Measurements from ENCODE around the gene ALDH1L2. TPM values are rescaled to one million over a fixed set of nuclear protein-coding genes. Genes with fewer than 3 reads are reported as not detected.

Gene ALDH1L2
- total and polyA plus RNA-seq, 9 of the 15 experiments (the other 6 are each of a cell fraction or from before 2014, with no cell fraction given): 1.1 to 9.9 (median 3.8) TPM

DNA sequence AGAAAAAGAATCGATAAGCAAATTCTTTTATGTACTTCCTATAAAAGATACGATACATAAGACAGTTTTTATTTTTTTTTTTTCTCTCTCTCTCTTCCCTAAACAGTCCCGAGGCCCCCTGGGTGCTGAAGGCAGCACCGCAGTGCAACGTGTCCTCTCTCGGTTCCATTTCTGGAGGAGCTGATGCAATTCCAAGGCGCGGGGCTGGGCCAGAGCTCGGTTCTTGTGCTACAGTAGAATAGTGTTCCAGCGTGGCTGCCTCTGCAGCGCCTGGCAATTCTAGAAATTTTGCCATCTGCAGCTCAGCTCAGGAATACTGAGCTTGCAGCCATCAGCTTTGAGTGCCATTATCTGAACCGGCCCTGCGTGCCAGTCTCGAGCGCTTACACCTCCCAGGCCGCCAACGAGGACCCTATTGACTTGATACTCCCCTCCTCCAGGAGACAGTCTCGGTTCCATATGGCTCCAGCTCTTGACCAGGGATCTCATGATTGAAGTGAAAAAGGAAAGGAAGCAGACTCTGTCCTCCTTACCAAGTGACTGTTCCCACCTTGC, 630 bp downstream of the ALDH1L2 start (continued):
- TF ChIP-seq, protein P1, sequence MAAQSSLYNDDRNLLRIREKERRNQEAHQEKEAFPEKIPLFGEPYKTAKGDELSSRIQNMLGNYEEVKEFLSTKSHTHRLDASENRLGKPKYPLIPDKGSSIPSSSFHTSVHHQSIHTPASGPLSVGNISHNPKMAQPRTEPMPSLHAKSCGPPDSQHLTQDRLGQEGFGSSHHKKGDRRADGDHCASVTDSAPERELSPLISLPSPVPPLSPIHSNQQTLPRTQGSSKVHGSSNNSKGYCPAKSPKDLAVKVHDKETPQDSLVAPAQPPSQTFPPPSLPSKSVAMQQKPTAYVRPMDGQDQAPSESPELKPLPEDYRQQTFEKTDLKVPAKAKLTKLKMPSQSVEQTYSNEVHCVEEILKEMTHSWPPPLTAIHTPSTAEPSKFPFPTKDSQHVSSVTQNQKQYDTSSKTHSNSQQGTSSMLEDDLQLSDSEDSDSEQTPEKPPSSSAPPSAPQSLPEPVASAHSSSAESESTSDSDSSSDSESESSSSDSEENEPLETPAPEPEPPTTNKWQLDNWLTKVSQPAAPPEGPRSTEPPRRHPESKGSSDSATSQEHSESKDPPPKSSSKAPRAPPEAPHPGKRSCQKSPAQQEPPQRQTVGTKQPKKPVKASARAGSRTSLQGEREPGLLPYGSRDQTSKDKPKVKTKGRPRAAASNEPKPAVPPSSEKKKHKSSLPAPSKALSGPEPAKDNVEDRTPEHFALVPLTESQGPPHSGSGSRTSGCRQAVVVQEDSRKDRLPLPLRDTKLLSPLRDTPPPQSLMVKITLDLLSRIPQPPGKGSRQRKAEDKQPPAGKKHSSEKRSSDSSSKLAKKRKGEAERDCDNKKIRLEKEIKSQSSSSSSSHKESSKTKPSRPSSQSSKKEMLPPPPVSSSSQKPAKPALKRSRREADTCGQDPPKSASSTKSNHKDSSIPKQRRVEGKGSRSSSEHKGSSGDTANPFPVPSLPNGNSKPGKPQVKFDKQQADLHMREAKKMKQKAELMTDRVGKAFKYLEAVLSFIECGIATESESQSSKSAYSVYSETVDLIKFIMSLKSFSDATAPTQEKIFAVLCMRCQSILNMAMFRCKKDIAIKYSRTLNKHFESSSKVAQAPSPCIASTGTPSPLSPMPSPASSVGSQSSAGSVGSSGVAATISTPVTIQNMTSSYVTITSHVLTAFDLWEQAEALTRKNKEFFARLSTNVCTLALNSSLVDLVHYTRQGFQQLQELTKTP (IDR thresholded peaks at IDR 0.05; ENCODE audit: low read depth in 1 of 2, partially characterized antibody in 2 of 2): peak in 1 of 2 experiments; percentile 18
- TF ChIP-seq, protein P2, sequence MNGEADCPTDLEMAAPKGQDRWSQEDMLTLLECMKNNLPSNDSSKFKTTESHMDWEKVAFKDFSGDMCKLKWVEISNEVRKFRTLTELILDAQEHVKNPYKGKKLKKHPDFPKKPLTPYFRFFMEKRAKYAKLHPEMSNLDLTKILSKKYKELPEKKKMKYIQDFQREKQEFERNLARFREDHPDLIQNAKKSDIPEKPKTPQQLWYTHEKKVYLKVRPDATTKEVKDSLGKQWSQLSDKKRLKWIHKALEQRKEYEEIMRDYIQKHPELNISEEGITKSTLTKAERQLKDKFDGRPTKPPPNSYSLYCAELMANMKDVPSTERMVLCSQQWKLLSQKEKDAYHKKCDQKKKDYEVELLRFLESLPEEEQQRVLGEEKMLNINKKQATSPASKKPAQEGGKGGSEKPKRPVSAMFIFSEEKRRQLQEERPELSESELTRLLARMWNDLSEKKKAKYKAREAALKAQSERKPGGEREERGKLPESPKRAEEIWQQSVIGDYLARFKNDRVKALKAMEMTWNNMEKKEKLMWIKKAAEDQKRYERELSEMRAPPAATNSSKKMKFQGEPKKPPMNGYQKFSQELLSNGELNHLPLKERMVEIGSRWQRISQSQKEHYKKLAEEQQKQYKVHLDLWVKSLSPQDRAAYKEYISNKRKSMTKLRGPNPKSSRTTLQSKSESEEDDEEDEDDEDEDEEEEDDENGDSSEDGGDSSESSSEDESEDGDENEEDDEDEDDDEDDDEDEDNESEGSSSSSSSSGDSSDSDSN (IDR thresholded peaks at IDR 0.05; ENCODE audit: borderline replicate concordance in 1 of 2, low read depth in 2 of 2, low read length in 2 of 2): 0 out of 4 replicates have a peak, but pooled peaks of 1 of the 2 experiments have one; percentile 29
- TF ChIP-seq ZSCAN32 (CRISPR knock-in tag; IDR thresholded peaks at IDR 0.05): peak; percentile 67; the same call in 1 of the 2 replicates
- TF ChIP-seq, protein P3, sequence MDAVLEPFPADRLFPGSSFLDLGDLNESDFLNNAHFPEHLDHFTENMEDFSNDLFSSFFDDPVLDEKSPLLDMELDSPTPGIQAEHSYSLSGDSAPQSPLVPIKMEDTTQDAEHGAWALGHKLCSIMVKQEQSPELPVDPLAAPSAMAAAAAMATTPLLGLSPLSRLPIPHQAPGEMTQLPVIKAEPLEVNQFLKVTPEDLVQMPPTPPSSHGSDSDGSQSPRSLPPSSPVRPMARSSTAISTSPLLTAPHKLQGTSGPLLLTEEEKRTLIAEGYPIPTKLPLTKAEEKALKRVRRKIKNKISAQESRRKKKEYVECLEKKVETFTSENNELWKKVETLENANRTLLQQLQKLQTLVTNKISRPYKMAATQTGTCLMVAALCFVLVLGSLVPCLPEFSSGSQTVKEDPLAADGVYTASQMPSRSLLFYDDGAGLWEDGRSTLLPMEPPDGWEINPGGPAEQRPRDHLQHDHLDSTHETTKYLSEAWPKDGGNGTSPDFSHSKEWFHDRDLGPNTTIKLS (IDR thresholded peaks at IDR 0.05; ENCODE audit: borderline replicate concordance, low read depth): peak; percentile 85
- 0 out of 2 replicates have a peak, but pooled peaks have one; percentile 31 for TF ChIP-seq TAF7 (tag; IDR thresholded peaks at IDR 0.05)
- peak; percentile 96 for TF ChIP-seq MYC (IDR thresholded peaks at IDR 0.05; ENCODE audit: low read depth, low read length)
- TF ChIP-seq MYC (CRISPR knock-in tag; IDR thresholded peaks at IDR 0.05; ENCODE audit: borderline replicate concordance, low read depth): no peak
- TF ChIP-seq TBL1XR1 (IDR thresholded peaks at IDR 0.05; ENCODE audit: low read length in 2 of 2): no peak
- peak; percentile 92 for TF ChIP-seq EP400 (IDR thresholded peaks at IDR 0.05)
- peak; percentile 53; the same call in 1 of the 2 replicates for TF ChIP-seq JUND (IDR thresholded peaks at IDR 0.05; ENCODE audit: borderline replicate concordance, low read depth, low read length)
- no peak for TF ChIP-seq JUND (tag; IDR thresholded peaks at IDR 0.05; ENCODE audit: borderline replicate concordance, low read depth, low read length)
- TF ChIP-seq, protein P4, sequence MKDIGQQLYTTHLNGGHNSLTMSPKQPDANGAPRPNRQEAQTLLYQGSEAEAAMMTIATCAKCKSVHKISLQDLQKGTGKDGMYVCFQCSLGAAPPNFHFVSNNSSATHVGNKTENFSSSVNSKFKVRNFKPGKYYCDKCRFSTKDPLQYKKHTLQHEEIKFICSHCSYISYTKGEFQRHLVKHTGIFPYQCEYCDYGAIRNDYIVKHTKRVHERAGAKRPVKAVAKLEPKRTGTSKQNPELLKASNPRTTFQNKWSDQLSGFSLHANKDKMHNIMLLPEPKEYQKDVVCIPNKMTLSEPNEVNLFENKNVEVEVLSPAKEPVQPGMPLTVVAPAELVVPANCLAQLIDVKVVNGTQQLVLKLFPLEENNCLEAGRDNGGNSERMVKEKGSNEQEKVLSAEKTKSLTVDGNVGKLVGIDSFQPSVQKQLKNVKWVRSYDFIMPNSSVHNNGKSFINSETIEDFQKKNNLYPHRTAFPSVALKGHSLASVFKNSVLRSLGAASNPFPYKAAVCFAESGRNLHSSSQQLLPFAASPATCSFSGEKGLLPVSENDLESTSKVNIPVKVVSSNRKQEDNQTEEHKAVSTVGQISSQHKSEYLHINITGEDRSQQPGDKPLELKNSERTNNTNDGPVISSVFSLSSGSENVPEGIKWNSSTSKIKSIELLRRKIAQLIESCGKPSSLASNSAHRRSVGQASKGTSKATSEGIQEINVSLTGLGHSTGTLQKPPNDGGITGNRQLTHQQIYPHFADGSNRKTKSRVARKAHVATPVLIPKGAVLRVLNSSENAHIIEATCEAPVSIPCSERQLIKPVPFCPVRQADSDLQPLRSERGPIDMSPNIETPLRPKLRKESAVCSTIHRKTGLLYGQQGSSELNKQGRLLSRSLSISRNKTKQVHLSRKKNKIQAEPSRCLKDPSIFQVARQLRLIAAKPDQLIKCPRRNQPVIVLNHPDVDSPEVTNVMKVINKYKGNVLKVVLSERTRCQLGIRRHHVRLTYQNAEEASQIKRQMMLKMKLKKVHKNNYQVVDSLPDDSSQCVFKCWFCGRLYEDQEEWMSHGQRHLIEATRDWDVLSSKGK (CRISPR knock-in tag; IDR thresholded peaks at IDR 0.05): no peak
- TF ChIP-seq POLR2H (tag; IDR thresholded peaks at IDR 0.05; ENCODE audit: low read depth): 0 out of 2 replicates have a peak, but pooled peaks have one; percentile 7
- 0 out of 2 replicates have a peak, but pooled peaks have one; percentile 46 for TF ChIP-seq FOXP1 (CRISPR knock-in tag; IDR thresholded peaks at IDR 0.05)
- no peak for TF ChIP-seq ZNF584 (CRISPR knock-in tag; IDR thresholded peaks at IDR 0.05; ENCODE audit: low read depth)
- TF ChIP-seq ZEB2 (IDR thresholded peaks at IDR 0.05): no peak

Measured in K562 (cell line).